ENCODE results near the gene OPN3. TPM values are rescaled to one million over a fixed set of nuclear protein-coding genes. Genes with fewer than 3 reads are reported as not detected.

Gene OPN3
- total RNA-seq, 1 donor from 2014 or later: 36.5 TPM

DNA sequence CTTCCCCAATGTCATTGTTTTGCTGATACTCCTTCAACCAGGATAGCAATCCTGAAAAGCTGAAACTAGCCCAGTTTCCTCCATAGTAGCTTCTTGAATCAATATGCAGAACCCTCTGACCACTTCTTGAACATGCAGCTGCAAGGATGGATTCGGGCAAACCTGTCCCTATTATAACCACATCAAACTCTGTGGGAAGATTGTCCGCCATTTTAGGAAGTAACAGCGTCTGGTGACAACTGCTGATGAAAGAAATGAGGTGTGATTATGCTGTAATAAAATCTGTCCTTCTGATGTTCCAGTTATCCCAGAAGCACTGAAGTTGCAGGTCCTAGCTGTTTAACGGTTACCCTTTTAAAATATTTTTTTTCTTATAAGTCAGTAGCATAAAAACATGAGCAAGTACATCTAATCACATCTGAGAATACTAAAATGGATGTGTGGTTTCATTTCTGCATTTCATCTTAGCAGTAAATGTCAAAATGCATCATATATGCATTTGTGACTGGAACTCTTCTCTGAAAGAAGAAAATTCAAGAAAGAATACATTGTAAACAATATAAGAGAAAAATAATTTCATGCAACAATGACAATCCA is 4.5 kb downstream of the OPN3 start:
- Histone ChIP-seq H3K4me3 (no peak overlapping the region), H3K27ac (no peak overlapping the region), H3K27me3 (ENCODE audit: low read depth) (no peaks in the 10 kb centered on the region), H3K9me3 (no peaks in the 10 kb centered on the region), H3K4me1 (peaks cover 25% of the 10 kb centered on the region), H3K36me3 (peaks cover 6% of the 10 kb centered on the region)
- no peak for DNase-seq
- TF ChIP-seq CTCF (IDR thresholded peaks at IDR 0.05): no peak
- intact Hi-C loops (cut with DNase I): no loop called here
- no peak for ATAC-seq

GRCh38 chr1:241632987-241633386 is 7.2 kb downstream of the OPN3 start:
- peaks cover 6% of the 10 kb centered on the region for H3K36me3 ChIP-seq
- intact Hi-C loops (cut with DNase I): no loop called here
- ATAC-seq: no peak
- no peak for TF ChIP-seq CTCF (IDR thresholded peaks at IDR 0.05)
- peaks cover 10% of the 10 kb centered on the region for H3K4me1 ChIP-seq
- no peaks in the 10 kb centered on the region for H3K27me3 ChIP-seq (ENCODE audit: low read depth)
- H3K4me3 ChIP-seq: no peak overlapping the region
- no peaks in the 10 kb centered on the region for H3K9me3 ChIP-seq
- H3K27ac ChIP-seq: no peak overlapping the region
- no peak for DNase-seq

DNA sequence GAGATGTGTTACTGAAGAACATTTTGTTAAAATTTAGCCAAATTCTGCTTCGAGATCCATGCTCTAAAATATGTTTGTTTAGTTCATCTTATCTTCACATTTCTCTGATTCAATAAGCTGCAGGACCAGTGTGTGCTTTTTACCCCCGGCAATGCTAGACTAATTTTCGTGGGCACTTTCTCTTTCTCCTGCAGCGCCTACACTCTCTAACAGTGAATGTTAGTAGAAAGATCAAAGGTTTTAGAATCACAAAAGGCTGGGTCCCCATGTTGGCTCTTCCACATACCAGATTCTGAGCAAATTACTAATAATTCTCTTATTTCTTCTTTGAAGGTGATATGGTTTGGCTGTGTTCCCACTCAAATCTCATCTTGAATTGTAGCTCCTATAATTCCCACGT is 8.5 kb downstream of the OPN3 start:
- Histone ChIP-seq H3K4me3 (no peak overlapping the region), H3K27me3 (ENCODE audit: low read depth) (no peaks in the 10 kb centered on the region), H3K4me1 (no peaks in the 10 kb centered on the region), H3K9me3 (no peaks in the 10 kb centered on the region), H3K36me3 (peaks cover 6% of the 10 kb centered on the region), H3K27ac (no peak overlapping the region)
- intact Hi-C loops (cut with DNase I): no loop called here
- no peak for TF ChIP-seq CTCF (IDR thresholded peaks at IDR 0.05)
- ATAC-seq (no peak), DNase-seq (no peak)

DNA sequence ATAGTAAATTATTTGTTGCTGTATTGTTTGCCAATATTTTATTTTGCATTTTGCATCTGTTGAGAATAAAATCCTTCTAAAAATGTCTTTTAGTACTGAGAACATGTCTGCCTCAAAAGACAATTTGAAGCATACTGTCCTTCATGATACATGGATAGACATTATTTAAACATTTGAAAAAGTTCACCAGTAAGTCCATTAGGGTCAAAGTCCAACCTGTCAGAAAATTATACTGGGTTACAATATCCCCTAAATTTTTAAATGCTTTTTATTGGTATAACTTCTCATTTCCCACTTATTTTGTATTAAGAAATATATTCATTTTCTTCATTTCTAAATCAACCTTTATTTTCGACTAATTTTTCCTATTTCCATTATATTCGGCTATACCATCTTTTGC is 9.3 kb downstream of the OPN3 start:
- Histone ChIP-seq H3K27ac (no peak overlapping the region), H3K4me1 (no peaks in the 10 kb centered on the region), H3K9me3 (no peaks in the 10 kb centered on the region), H3K36me3 (peaks cover 6% of the 10 kb centered on the region), H3K4me3 (no peak overlapping the region), H3K27me3 (ENCODE audit: low read depth) (no peaks in the 10 kb centered on the region)
- ATAC-seq (no peak), DNase-seq (no peak)
- no peak for TF ChIP-seq CTCF (IDR thresholded peaks at IDR 0.05)
- intact Hi-C loops (cut with DNase I): no loop called here

- intact Hi-C loops (cut with DNase I): no loop called here
- no peaks in the 10 kb centered on the region for H3K27me3 ChIP-seq (ENCODE audit: low read depth)
- peaks cover 6% of the 10 kb centered on the region for H3K36me3 ChIP-seq
- no peak overlapping the region for H3K27ac ChIP-seq
- no peaks in the 10 kb centered on the region for H3K4me1 ChIP-seq
- DNase-seq (no peak), ATAC-seq (no peak)
- no peak for TF ChIP-seq CTCF (IDR thresholded peaks at IDR 0.05)
- no peak overlapping the region for H3K4me3 ChIP-seq
- no peaks in the 10 kb centered on the region for H3K9me3 ChIP-seq
Observed at GRCh38 chr1:241630476-241630875, 9.7 kb downstream of the OPN3 start.

GRCh38 chr1:241630005-241630404 is 10.2 kb downstream of the OPN3 start:
- H3K27ac ChIP-seq: no peak overlapping the region
- no peaks in the 10 kb centered on the region for H3K4me1 ChIP-seq
- H3K4me3 ChIP-seq: no peak overlapping the region
- ATAC-seq (no peak), DNase-seq (no peak)
- peaks cover 2% of the 10 kb centered on the region for H3K36me3 ChIP-seq
- intact Hi-C loops (cut with DNase I): no loop called here
- H3K9me3 ChIP-seq: no peaks in the 10 kb centered on the region
- H3K27me3 ChIP-seq (ENCODE audit: low read depth): no peaks in the 10 kb centered on the region
- TF ChIP-seq CTCF (IDR thresholded peaks at IDR 0.05): no peak
